Mucosa of gallbladder (tissue), 1 donor: ENCODE measurements around the gene LENG8. TPM values are rescaled to one million over a fixed set of nuclear protein-coding genes. Genes with fewer than 3 reads are reported as not detected.
"Not testable (repeated sequence)": the region's sequence is repeated elsewhere in the genome, so short reads cannot be mapped to it uniquely, and the experiment has no call there.

Experiments used
- DNase-seq: peaks from one replicate; pipeline ENCODE4 v3.0.0-alpha.2; 2020; ENCODE audit warnings: low spot score
- total RNA-seq: library from RNA; stranded (reverse); gene quantifications from one replicate; pipeline ENCODE4 v1.2.1, GENCODE V29; 2021
- donor health status: DM: no; HTN: no; CAD: no.

Gene LENG8
- total RNA-seq, 1 donor from 2014 or later: 236 TPM

- DNase-seq: no peak
Measured at GRCh38 chr19:54478677-54479266, 29.8 kb downstream of the LENG8 start.

GRCh38 chr19:54480051-54480450 lies 31.1 kb downstream of the LENG8 start:
- no peak for DNase-seq

- no peak for DNase-seq
Measured at GRCh38 chr19:54481326-54481930, 32.4 kb downstream of the LENG8 start.

GRCh38 chr19:54482889-54483288 lies 33.9 kb downstream of the LENG8 start:
- DNase-seq: no peak

GRCh38 chr19:54484451-54484850 lies 35.5 kb downstream of the LENG8 start:
- DNase-seq: no peak

- no peak for DNase-seq
Measured at GRCh38 chr19:54485851-54486250, 36.9 kb downstream of the LENG8 start.

- DNase-seq: no peak
Measured at GRCh38 chr19:54489341-54489740, 40.3 kb downstream of the LENG8 start.

- no peak for DNase-seq
Measured at GRCh38 chr19:54489766-54490165, 40.8 kb downstream of the LENG8 start.

GRCh38 chr19:54492568-54492967 lies 43.6 kb downstream of the LENG8 start:
- no peak for DNase-seq

- not testable (repeated sequence) for DNase-seq
Measured at GRCh38 chr19:54493056-54493455, 44.1 kb downstream of the LENG8 start.

- DNase-seq: no peak
Measured at GRCh38 chr19:54493967-54494585, 45.1 kb downstream of the LENG8 start.

GRCh38 chr19:54495284-54495683 lies 46.3 kb downstream of the LENG8 start:
- not testable (repeated sequence) for DNase-seq

GRCh38 chr19:54497747-54498450 lies 48.9 kb downstream of the LENG8 start:
- not testable (repeated sequence) for DNase-seq

- DNase-seq: not testable (repeated sequence)
Measured at GRCh38 chr19:54498451-54498772, 49.4 kb downstream of the LENG8 start.

GRCh38 chr19:54502518-54503048 lies 53.6 kb downstream of the LENG8 start, which contains the start of gene LAIR2:
LAIR2 (plus strand) TSS chr19:54502831; CDS start chr19:54502919, 88 bp downstream.
- DNase-seq: no peak

GRCh38 chr19:54505542-54505941 lies 56.5 kb downstream of the LENG8 start:
- not testable (repeated sequence) for DNase-seq

- no peak for DNase-seq
Measured at GRCh38 chr19:54506079-54506478, 57.1 kb downstream of the LENG8 start.

GRCh38 chr19:54507038-54507717 lies 58.2 kb downstream of the LENG8 start:
- DNase-seq: not testable (repeated sequence)

- DNase-seq: no peak
Measured at GRCh38 chr19:54507824-54508223, 58.8 kb downstream of the LENG8 start.

- DNase-seq: not testable (repeated sequence)
Measured at GRCh38 chr19:54508487-54508886, 59.5 kb downstream of the LENG8 start.

GRCh38 chr19:54509200-54509940 lies 60.4 kb downstream of the LENG8 start:
- not testable (repeated sequence) for DNase-seq
